GM18520 (cell line): Measurements from ENCODE around the gene GRIK3.

Experiments
- ATAC-seq: cut with Tn5 transposase; IDR thresholded peaks from one replicate; pipeline ENCODE4 v1.9.1; 2021; ENCODE audit not compliant: unreplicated experiment

The GRIK3 gene

DNA sequence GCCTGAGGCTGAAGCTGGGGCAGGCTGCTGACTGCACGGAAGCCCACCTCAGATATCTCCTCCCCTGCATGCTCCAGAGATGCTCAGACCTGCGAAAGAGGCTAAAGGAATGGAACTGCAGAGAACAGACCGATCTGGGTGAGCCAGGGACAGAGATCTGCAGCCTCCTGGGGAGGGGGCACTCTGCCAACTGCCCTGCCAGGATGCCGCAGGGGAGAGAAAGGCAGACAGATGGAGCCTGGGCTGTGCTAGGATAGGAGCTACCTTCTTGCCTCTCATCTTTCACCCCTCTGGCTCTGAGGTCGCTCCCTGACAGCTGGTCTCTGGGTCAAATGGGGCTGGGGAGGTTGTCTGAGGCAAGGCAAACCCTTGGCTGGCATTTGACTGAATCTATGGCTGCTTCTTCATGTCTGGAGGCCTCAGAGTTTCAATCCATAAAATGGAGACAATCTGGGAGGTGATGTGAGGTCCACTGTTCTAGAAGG lies 238.2 kb downstream of the GRIK3 start:
- ATAC-seq, result no peak

GRCh38 chr1:36794460-36794859 lies 239.9 kb downstream of the GRIK3 start:
- ATAC-seq, result no peak

- ATAC-seq, result no peak
Measured at GRCh38 chr1:36793452-36793851, 240.9 kb downstream of the GRIK3 start.

GRCh38 chr1:36792292-36792691 lies 242.0 kb downstream of the GRIK3 start:
- no peak for ATAC-seq

- no peak for ATAC-seq
Measured at GRCh38 chr1:36790191-36790590, 244.1 kb downstream of the GRIK3 start.

DNA sequence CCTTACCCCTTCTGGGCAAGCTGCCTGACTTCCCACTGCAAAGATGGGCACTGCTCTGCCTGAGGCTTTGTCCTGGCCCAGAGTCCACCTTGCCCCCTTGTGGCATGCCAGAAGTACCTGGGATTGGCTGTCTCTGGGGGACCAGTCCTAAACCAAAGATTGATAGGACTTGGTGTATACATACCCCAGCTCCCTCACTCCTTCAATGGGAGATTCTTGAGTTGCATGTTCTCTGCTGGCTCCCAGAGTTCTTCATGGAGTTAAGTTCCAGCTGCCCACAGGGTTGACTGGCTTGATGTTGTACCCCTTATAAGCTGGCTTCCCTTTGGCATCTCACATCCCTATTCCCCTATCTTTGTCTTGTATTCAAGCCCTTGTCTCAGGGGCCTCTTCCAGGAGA lies 244.8 kb downstream of the GRIK3 start:
- ATAC-seq, result no peak

- no peak for ATAC-seq
Measured at GRCh38 chr1:36787312-36787913, 246.9 kb downstream of the GRIK3 start.

DNA sequence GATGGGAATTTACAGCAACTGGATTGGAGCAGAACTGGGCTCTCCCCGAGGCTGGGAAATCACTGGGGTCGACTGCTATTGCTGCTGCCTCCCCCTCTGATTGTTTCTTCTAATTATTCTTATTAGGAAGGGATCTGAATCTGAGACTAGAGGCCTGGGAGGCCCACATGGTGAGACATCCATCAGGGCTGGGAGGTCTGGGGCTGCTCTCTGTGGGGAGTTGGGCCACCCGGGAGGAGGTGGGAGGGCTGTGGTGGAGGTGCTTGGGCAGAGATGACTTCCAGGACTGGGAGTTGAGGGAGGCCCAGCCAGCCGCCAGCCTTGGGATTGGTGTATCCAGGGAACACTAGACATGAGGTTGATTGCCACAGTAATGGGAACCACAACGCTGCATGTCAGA lies 247.9 kb downstream of the GRIK3 start:
- ATAC-seq, result no peak

DNA sequence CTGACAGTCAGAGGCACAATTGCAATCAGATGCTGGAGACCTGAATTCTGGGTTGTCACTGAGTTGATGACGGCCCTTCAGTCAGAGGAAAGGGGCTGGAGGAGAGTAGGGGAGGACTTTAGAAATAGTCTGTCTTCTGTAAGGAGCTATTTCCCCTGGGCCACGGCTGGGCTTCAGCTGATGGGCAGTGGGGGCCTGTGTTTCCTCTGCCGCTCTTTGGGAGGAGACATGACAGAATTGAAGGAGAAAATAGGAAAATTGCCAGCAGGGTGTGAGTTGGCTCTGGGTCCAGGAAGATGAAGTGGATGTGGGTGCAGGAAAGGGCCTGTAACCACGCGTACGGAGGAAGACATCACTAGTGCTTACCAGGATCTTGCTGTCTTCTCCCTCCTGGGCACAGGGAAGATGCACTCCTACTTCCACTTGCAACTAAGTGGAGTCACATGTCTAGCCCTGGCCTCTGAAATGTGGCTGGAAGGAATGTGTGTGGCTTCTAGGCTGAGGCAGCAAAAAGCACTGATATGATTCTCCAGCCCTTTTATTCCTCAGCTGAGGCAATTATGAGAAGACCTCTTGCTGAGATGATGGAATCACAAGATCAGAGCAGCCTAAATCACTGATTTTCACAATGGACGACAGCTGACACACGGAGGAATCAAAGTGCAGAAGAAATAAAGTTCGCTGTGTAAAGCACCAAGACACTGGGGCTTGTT lies 250.0 kb downstream of the GRIK3 start:
- ATAC-seq, result no peak

DNA sequence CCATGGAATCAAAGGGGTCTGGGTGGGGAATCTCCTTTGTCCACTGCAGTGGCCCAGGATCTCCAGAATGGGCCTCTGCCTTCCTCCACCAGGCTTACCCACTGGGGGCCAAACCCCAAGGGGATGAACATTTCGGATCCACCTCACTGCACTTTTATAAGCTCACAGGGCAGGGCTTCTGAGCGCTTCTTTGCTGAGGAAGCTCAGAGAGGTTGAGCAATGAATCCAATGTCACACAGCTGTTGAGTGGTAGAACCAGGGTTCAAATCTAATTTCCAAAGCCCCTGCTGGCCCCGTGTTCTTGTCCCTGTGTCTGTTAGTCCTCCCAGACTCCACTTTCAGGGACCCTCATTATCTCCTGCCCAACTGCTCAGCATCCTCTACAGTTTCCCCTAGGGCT lies 250.8 kb downstream of the GRIK3 start:
- ATAC-seq, result no peak

- ATAC-seq, result no peak
Measured at GRCh38 chr1:36782785-36783184, 251.5 kb downstream of the GRIK3 start.

- ATAC-seq, result no peak
Measured at GRCh38 chr1:36782085-36782484, 252.2 kb downstream of the GRIK3 start.

DNA sequence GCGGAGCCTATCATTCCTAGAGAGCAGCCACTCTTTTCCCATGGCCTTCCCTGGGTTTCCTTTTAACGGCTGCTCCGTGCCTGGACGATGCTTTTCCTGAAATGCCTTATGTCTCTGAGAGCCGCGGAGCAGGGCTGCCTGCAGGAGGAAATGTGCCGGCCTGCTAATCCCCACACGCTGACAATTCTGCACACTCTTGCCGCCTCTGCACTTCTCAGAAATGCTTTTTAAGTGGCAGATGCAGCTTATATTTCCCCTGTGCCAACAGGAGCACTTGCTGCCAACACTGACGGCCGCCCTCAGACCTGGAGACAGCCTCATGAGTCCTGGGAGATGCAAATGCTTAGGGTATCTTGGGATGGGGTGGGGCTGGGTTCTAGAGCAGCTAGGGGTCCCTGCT lies 253.2 kb downstream of the GRIK3 start:
- no peak for ATAC-seq

GRCh38 chr1:36778740-36779139 lies 255.6 kb downstream of the GRIK3 start:
- ATAC-seq, result no peak

DNA sequence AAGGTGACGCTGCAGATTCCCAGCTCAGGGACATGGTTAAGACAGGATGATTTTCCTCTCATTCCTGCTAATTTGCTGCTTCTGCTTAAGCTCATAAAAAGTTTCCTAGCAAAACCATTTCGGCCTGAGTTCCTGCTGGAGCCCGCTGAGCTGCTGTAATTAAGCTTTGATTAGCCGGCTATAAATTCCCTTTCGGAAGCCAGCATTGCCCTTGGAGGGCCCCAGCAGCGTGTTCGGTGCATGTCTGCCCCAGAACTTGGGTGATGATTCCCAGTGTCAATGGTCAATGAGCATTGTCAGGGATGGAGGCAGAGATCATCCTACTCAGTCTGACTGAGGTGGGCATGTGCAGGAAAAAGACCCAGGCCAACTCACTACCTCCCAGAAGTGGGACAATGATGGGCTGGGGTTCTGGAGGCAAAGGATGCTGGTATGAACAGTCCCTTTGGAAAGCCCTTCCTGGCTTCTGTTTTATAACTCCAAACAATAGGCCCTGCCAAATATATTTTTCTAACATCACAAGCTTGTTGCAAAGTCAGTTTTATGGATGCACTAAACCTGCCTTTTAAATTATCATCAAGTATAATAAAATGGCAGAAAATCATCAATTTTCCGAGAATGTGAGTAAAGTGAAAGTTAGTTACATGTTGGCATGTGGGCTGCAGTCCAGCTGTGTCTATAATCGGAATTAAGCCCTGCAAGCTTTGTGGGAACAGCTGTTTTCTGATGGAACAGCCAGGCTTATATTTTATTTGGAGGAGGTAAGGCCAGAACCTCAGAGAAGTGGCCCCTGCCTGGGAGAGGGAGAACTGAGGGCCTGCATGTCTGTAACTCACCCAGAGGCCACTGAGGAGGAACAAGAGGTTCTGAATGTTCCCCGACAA lies 257.1 kb downstream of the GRIK3 start:
- no peak for ATAC-seq

- ATAC-seq, result no peak
Measured at GRCh38 chr1:36776256-36776655, 258.1 kb downstream of the GRIK3 start.

DNA sequence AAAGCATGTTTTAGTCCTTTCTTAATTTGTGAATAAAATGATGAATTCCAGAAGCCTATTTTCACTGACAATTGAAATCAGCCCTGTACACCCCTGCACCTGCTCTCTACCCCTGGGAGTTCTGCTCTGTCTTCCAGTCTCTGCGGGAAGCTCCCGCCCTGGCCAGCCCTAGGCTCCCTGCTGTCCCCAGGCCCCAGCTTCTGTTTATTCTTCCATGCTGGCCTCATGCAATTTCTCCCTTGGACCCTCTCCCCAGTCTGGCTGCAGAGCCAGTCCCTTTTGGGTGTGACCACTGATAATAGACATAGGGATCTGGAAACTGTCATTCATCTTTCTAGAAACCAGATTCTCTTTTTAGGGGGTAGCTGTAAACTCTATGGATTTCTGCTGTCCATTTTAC lies 258.6 kb downstream of the GRIK3 start:
- ATAC-seq, result no peak

DNA sequence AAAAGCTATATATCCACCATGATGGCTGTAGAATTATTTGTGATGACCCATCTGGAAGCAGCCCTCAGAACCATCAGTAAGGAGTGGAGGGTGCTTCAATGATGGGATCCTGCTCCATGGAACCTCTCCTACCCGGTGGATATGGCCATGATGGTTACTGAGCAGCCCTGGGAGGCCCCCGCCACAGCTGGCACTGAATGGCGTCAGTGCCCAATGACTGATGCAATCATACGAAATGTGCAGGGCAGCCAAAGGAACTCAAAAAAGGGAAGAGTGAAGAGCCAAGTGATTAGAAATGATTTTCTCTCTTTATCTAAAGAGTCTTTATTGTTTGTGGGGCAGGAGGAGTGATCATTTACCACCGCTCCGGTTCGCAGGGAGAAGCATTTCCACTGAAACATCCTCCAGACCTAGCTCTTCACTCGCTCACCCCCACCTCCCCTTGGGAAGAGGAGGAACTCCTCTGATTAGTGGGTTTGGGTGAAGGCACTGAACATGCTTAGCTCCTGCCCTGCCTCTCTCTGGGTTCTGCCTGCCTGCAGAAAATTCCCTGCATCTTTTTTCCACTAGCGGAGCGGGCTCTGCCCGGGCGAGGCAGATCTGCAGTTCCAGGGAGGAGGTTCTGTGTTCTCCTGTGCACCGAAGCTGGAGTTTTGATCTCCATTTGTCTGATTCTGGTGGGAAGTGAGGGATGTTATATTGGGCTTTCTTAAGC lies 260.3 kb downstream of the GRIK3 start:
- ATAC-seq, result no peak

GRCh38 chr1:36772647-36773495 lies 261.4 kb downstream of the GRIK3 start:
- ATAC-seq, result no peak

DNA sequence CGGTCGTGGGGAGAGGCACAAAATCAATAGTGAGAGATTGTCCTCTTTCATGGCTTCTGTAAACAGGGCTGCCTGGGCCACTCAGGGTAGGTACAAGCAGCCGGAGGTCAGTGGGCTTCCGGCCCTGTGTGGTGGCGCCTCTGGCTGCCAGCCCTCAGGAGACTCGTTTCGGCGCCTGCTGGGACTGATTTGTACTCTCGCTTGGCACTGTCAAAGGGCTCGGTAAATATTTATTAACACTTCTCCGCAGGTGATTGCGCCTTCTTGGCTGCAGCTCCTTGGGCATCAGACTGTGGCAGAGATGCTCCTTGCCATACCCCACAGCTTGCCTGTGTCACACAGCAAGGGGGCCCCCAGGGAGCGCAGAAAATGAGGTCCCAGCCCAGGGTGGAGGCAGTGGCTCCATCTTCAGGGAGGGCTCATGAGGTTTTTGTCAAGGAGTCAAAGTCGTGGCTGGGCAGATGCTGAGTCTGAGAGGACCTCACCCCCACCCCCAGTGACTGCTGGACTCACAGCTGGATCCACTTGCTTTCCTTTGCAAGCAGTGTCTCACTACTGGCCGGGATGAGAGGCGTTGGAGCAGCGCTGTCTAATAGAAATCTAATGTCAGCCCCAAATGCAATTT lies 262.5 kb downstream of the GRIK3 start:
- no peak for ATAC-seq
